GM18867 (cell line): ENCODE results near the gene EML4.
"Not testable (repeated sequence)": the region's sequence is repeated elsewhere in the genome, so short reads cannot be mapped to it uniquely, and the experiment has no call there.

Source experiments
- ATAC-seq: cut with Tn5 transposase; IDR thresholded peaks from one replicate; pipeline ENCODE4 v1.9.1; 2021; ENCODE audit warnings: mild to moderate bottlenecking, moderate library complexity; ENCODE audit not compliant: unreplicated experiment

Gene EML4

GRCh38 chr2:42248846-42249245 lies 79.7 kb downstream of the EML4 start:
- no peak for ATAC-seq

DNA sequence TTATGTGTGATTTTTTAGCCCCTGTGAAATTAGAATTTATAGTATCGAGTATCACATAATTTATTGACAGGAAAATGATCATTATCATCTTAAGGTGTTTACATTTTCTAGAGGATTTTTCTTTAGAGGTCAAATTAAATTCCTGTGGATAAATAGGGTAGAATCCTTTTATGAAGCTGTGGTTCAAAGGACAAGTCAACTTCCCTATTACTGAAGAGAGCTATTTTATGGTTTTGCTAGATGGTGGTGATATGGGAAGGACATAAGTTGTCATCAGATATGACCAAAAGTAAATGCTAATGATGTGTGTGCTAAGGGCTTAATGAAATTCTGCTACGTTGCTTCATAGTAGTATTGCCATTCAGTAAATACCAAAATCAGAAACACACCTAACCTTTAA lies 80.1 kb downstream of the EML4 start:
- no peak for ATAC-seq

DNA sequence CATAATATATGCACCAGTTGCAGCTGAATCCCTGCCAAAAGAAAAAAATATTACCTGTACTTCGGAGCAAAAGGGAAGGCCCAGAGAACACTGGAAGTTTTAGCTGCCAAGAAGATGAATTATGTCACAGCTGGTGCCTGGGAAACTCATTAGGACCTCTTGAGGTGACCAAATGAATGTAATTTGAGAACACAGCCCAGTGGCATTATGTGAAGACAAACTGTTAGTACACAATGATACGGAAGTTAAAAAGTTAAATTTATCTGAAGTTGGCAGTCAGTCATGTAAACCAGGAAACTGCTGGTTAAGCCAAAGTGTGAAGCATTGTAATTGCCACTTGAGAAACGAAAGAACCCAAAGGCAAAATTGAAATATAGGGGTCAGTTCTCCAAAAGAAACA lies 80.7 kb downstream of the EML4 start:
- no peak for ATAC-seq

- no peak for ATAC-seq
Observed at GRCh38 chr2:42250925-42251324, 81.8 kb downstream of the EML4 start.

- no peak for ATAC-seq
Observed at GRCh38 chr2:42252464-42252863, 83.3 kb downstream of the EML4 start.

DNA sequence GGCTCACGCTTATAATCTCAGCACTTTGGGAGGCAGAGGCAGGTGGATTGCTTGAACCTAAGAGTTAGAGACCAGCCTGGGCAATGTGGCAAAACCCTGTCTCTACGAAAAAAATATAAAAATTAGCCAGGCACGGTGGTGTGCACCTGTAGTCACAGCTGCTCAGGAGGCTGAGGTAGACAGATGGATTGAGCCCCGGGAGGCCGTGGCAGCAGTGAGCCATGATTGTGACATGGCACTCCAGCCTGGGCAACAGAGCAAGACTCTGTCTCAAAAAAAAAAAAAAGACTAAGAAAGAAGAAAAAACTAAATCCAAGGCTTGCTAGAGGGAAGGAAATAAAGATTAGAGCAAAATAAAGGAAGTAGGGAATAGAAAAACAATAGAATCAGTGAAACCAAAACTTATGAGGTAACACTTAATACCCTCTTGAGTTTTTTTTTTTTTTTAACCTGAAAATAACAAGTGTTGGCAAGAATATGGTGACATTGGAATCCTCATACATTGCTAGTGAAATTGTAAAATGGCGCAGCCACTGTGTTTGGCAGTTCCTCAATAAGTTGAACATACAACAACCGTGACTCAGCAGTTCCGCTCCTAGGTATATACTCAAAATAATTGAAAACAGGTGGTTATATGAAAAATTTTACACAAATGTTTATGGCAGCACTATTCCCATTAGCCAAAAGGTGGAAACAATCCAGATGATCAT lies 85.2 kb downstream of the EML4 start:
- ATAC-seq, result no peak

DNA sequence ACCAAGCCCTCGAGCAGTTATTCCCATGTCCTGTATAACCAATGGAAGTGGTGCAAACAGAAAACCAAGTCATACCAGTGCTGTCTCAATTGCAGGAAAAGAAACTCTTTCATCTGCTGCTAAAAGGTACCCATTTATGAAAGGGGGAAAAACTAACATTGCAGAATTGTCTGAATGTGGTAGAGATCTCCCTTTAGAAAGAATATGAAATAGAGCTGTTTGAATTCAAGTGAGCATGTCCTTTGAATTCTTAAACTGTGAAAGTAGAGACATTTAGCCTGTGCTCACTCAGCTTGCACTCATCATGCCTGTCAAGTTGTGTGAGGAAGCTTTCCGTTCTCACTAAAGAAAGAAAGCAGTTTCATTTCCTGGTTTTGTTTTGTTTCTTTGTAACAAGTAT lies 87.4 kb downstream of the EML4 start:
- peak; percentile 88 for ATAC-seq

DNA sequence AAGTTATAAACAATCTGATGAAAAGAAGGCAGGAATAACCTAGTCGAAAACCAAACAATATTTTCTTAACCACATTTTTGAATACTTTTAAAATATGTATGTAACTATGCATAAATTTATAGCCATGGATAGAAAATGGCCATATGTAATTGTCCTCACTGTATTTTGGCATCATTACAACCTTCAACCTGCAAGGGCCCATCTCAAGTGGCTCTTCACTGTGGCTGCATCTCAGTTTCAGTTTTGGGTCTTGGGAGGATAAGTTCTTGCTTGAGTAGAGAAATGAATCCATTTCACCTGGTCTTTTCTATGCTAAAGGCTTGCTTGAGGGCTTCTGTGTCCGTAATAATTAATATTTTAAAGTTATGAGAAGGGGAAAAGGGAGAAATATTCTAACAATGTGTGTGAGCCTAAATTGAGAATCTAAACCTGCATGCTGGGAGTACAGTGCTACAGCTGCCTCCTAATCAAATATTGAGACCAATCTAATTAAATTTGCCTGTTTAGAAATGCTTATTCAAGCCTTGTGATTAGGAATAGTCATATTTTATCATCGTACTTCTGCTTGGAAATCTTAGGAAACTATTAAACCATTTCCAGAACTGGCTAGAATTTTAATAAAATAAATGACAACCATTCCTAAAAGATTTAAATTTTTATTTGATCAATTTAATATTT lies 92.5 kb downstream of the EML4 start:
- ATAC-seq, result no peak

GRCh38 chr2:42266236-42266635 lies 97.1 kb downstream of the EML4 start:
- ATAC-seq, result no peak

- peak; percentile 62 for ATAC-seq
Observed at GRCh38 chr2:42267530-42267929, 98.4 kb downstream of the EML4 start.

- no peak for ATAC-seq
Observed at GRCh38 chr2:42268528-42269151, 99.5 kb downstream of the EML4 start.

- ATAC-seq, result no peak
Observed at GRCh38 chr2:42270757-42271156, 101.6 kb downstream of the EML4 start.

- ATAC-seq, result not testable (repeated sequence)
Observed at GRCh38 chr2:42271246-42271645, 102.1 kb downstream of the EML4 start.

DNA sequence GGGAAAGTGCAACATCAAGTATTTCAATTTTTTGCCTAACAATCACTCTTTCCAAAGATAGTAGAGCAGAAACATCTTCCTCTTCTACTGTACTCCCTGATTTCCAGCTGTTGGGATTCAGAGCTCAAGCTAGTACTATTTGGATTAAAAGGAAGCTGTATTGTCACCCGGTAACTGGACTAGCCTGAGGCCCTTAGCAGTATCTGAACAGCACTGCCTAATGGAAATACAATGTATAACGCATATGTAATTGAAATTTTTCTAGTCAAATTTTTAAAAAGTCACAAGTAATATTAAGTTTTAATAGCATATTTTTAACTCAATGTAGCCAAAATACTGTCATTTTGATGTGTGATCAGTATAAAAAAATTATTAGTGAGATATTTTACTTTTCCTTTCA lies 105.7 kb downstream of the EML4 start:
- no peak for ATAC-seq

DNA sequence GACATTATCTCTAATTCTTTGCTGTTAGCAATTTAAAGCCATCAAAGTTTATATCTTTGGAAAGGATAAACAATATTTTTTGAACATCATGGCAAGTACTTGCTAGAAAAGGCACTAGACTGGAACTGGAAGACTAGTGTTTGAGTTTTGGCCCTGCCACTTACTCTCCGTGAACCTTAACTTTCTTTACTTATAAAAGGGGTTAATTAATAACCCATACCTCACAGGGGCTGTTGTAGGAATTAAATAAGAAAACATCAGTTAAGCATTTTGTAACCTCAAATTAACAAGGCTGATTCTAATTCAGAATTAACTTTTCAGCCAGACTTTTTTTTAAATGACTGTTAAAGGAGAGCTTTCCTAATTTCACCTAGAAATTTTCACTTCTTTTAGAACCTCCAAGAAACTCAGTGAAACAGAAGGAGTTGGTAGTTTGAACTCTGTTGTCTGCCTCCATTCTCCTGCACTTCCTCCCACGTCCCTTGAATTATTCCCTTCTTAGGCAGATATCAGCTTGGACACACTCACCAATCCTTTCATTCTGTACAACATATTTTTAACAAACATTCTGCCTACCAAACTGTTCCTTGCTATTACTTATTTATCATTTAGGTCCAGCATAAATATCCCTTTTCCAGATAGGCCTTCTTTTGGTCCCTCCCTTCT lies 112.4 kb downstream of the EML4 start:
- ATAC-seq, result no peak

- ATAC-seq, result no peak
Observed at GRCh38 chr2:42284019-42284418, 114.9 kb downstream of the EML4 start.

DNA sequence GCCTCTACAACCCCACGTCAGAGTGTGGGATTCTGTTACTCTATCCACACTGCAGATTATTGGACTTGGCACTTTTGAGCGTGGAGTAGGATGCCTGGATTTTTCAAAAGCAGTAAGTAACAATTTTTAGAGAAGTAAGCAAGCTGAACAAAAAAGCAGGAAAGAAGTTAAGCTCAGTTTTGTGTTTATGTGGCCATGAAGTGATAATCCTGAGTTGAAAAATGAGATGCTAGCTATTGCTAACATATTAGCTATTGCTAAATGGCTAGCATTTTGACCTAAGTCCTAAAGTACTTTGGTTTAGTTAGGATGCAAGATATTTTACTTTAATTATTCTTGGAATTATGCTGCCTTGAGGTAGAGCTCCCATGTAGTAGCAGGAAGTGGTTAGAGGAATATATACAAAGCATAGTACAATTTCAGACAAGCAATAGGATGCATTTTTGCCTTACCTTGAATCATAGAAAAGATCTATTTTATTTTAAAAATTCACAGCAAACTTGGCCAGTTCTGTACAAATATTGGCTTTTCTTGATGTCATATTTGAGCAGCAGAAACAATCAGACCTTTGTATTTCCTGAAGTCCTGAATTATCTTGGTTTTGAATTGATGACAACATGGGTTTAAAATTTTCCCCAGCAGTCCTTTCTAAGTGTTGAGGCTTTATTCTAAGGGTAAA lies 117.3 kb downstream of the EML4 start:
- ATAC-seq, result no peak

DNA sequence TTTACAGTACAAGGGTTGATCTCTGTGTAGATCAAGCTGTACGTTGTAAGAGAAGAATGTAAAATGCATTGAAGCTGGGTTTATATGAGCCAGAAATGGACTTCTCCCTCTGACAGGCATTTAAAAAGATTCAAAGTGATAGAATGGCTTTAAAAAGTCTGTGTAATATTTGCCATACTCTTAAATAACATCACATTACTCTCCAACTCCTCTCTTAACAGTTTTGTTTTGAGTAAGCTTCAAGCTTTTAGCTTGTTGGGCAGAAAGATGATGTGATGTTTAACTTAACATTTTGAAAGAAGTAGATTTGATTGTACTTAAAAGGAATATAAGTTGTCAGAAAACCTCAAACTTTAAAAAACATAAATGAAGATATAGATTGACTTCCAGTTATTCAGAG lies 119.7 kb downstream of the EML4 start:
- no peak for ATAC-seq

DNA sequence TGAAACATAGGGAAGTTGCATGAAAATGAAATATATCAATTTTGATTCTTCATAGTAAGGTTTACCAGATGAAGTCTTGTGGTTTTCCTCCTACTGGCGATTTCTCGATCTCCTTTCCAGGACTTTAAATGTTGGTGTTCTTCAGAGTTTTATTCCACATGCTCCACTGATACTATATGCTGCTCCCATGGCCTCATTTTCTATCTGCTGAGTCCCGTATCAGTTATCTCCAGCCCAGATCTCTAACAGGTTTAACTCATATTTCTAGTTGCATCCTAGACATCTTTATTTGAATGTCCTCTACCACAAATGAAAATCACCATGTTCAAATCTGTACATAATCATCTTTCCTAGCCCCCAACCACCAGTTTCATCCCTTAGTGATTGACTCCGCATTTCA lies 120.1 kb downstream of the EML4 start:
- ATAC-seq, result no peak

GRCh38 chr2:42290005-42290404 lies 120.9 kb downstream of the EML4 start:
- no peak for ATAC-seq

GRCh38 chr2:42293019-42293418 lies 123.9 kb downstream of the EML4 start:
- no peak for ATAC-seq
